ENCODE results near the gene ADGRA3. TPM values are rescaled to one million over a fixed set of nuclear protein-coding genes. Genes with fewer than 3 reads are reported as not detected.

ADGRA3 gene
- total RNA-seq, 4 donors from 2014 or later, result 14.9 to 26.3 (median 20.2) TPM

DNA sequence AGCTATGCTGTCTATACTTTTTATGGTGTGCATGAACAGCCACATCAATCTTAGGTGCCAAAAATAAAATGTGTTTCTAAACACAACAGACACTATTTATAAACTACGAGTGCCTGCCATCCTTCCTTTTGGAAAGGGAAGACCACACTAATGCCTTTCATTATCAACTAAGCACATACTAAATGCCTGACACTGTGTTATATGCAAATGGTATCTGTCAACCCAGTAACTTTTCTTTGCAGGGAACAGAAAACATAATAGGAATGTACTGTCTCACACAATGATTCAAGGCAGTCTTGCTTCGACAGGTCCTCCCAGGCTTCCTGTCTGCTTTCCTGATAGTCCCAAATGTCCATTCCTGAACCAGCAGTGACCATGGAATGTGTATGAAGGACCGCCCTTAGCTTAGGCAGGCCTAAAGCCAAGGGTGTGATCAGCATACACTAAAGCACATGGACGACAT lies 43.8 kb downstream of the ADGRA3 start:
- Histone ChIP-seq H3K9me3 (no peaks in the 10 kb centered on the region), H3K36me3 (peaks cover 0 to 7% (median 0%) of the 10 kb centered on the region in 3 donors), H3K27ac (no peak overlapping the region), H3K27me3 (no peaks in the 10 kb centered on the region), H3K4me1 (peaks cover 0 to 6% (median 0%) of the 10 kb centered on the region in 4 donors), H3K4me3 (no peak overlapping the region)
- WGBS, 2 donors, result 82 to 93% methylated on average over 4 of the region's 4 CpGs
- DNase-seq (ENCODE audit: low spot score in 2 of 2), result no peak
- TF ChIP-seq EP300 (IDR thresholded peaks at IDR 0.05) (no peak), POLR2A (IDR thresholded peaks at IDR 0.05) (no peak), CTCF (IDR thresholded peaks at IDR 0.05) (no peak)

GRCh38 chr4:22471419-22471818 lies 44.4 kb downstream of the ADGRA3 start:
- H3K27me3 ChIP-seq, result no peaks in the 10 kb centered on the region
- no peak overlapping the region for H3K4me3 ChIP-seq
- no peaks in the 10 kb centered on the region for H3K9me3 ChIP-seq
- no peak overlapping the region for H3K27ac ChIP-seq
- DNase-seq (ENCODE audit: low spot score in 2 of 2), result no peak
- WGBS, 2 donors, result 88% methylated on average over 4 of the region's 4 CpGs
- TF ChIP-seq EP300 (IDR thresholded peaks at IDR 0.05), result no peak
- no peak for TF ChIP-seq POLR2A (IDR thresholded peaks at IDR 0.05)
- TF ChIP-seq CTCF (IDR thresholded peaks at IDR 0.05), result no peak
- H3K4me1 ChIP-seq, result peaks cover 0 to 6% (median 0%) of the 10 kb centered on the region in 4 donors
- H3K36me3 ChIP-seq, result peaks cover 0 to 7% (median 0%) of the 10 kb centered on the region in 3 donors

DNA sequence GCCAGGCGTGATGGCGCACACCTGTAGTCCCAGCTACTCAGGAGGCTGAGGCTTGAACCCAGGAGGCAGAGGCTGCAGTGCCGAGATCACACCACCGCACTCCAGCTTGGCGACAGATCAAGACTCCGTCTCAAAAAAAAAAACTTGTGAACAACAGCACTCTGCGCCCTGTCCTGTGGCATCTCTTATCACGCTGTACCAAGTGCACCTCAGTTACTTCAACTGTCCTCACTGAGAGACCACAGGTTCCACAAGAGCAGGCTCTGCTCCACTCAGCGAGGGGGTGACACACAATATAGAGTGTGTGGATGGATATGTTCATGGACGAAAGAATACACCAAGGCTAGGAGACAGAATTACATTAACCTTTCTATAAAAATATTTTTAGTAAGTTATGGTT lies 49.3 kb downstream of the ADGRA3 start:
- WGBS, 2 donors, result 84 to 87% methylated on average over 10 of the region's 10 CpGs
- Histone ChIP-seq H3K9me3 (no peaks in the 10 kb centered on the region), H3K27ac (no peak overlapping the region), H3K36me3 (peaks cover 0 to 11% (median 0%) of the 10 kb centered on the region in 3 donors), H3K4me1 (no peaks in the 10 kb centered on the region), H3K4me3 (no peak overlapping the region), H3K27me3 (no peaks in the 10 kb centered on the region)
- no peak for DNase-seq (ENCODE audit: low spot score in 2 of 2)
- no peak for TF ChIP-seq EP300 (IDR thresholded peaks at IDR 0.05)
- no peak for TF ChIP-seq CTCF (IDR thresholded peaks at IDR 0.05)

GRCh38 chr4:22465996-22466395 lies 49.9 kb downstream of the ADGRA3 start:
- TF ChIP-seq POLR2A (IDR thresholded peaks at IDR 0.05), result no peak
- TF ChIP-seq CTCF (IDR thresholded peaks at IDR 0.05), result no peak
- no peak for TF ChIP-seq EP300 (IDR thresholded peaks at IDR 0.05)
- no peak overlapping the region for H3K27ac ChIP-seq
- WGBS, 2 donors, result 94 to 98% methylated on average over 5 of the region's 5 CpGs

DNA sequence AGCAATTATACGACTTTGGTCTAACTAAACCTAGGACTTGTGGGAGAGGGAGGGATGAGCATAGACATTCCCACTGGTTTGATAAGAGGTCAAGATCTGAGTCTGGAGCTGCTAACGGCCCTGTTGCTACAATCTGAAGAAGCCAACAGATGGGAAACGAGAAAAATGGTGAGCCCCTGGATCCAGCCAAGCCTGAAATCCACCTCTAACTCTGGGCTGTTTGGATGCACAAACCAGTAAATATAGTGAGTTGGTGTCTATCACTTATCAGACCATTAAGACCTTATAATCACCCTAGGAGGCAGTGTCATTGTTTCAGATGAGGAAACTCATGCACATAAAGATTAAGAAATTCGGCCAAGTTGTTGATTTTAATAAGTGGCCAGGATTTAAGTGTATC lies 50.5 kb downstream of the ADGRA3 start:
- WGBS, 2 donors, result 96 to 97% methylated on average over 4 of the region's 4 CpGs
- no peak for DNase-seq (ENCODE audit: low spot score in 2 of 2)
- Histone ChIP-seq H3K27ac (no peak overlapping the region), H3K4me1 (no peaks in the 10 kb centered on the region), H3K9me3 (no peaks in the 10 kb centered on the region), H3K27me3 (no peaks in the 10 kb centered on the region), H3K36me3 (peaks cover 0 to 5% (median 0%) of the 10 kb centered on the region in 3 donors), H3K4me3 (no peak overlapping the region)
- TF ChIP-seq POLR2A (IDR thresholded peaks at IDR 0.05), result no peak
- TF ChIP-seq EP300 (IDR thresholded peaks at IDR 0.05), result no peak
- no peak for TF ChIP-seq CTCF (IDR thresholded peaks at IDR 0.05)

More at GRCh38 chr4:22465996-22466395, 49.9 kb downstream of the ADGRA3 start:
- H3K27me3 ChIP-seq, result no peaks in the 10 kb centered on the region
- peaks cover 0 to 10% (median 0%) of the 10 kb centered on the region in 3 donors for H3K36me3 ChIP-seq
- no peaks in the 10 kb centered on the region for H3K4me1 ChIP-seq
- no peak overlapping the region for H3K4me3 ChIP-seq
- H3K9me3 ChIP-seq, result no peaks in the 10 kb centered on the region
- no peak for DNase-seq (ENCODE audit: low spot score in 2 of 2)

Measured in tibial nerve (tissue), 4 donors.